Fibroblast of villous mesenchyme (primary cell): ENCODE results near the gene SLC35F6. TPM values are rescaled to one million over a fixed set of nuclear protein-coding genes. Genes with fewer than 3 reads are reported as not detected.

Experiments
- DNase-seq: peaks from one replicate; pipeline ENCODE4 v3.0.0-alpha.2; 2010; ENCODE audit warnings: low read depth
- H3K4me3 ChIP-seq: 2 replicates; pipeline ENCODE4 v1.5.1; 2011; ENCODE audit warnings: low read depth, mild to moderate bottlenecking, low read length
- CTCF ChIP-seq: IDR thresholded peaks from 2 replicates; pipeline ENCODE4 v1.5.1; 2012; ENCODE audit warnings: low read depth, mild to moderate bottlenecking, low read length; ENCODE audit not compliant: insufficient read depth
- total RNA-seq: library from RNA; depleted of rRNA; stranded (reverse); fragments of >200 nt; gene quantifications from 2 replicates; pipeline ENCODE4 v1.2.3, GENCODE V29; 2012

Gene SLC35F6
- total RNA-seq, 1 donor, result 87.2 TPM

GRCh38 chr2:26724784-26725520 is 39.1 kb upstream of the SLC35F6 start:
- no peak overlapping the region for H3K4me3 ChIP-seq
- TF ChIP-seq CTCF, result no peak
- no peak for DNase-seq

- no peak for DNase-seq
- no peak for TF ChIP-seq CTCF
- H3K4me3 ChIP-seq, result no peak overlapping the region
These were observed 38.6 kb upstream of the SLC35F6 start for GRCh38 chr2:26725521-26725820.

GRCh38 chr2:26726228-26726627 is 37.9 kb upstream of the SLC35F6 start:
- no peak for TF ChIP-seq CTCF
- no peak overlapping the region for H3K4me3 ChIP-seq
- no peak for DNase-seq

- H3K4me3 ChIP-seq, result no peak overlapping the region
- DNase-seq, result no peak
These were observed 36.2 kb upstream of the SLC35F6 start for GRCh38 chr2:26727641-26728561.

GRCh38 chr2:26729311-26729710 is 34.8 kb upstream of the SLC35F6 start:
- no peak overlapping the region for H3K4me3 ChIP-seq
- DNase-seq, result no peak
- TF ChIP-seq CTCF, result no peak

More at GRCh38 chr2:26727641-26728561, 36.2 kb upstream of the SLC35F6 start:
- TF ChIP-seq CTCF, result no peak

- no peak for DNase-seq
- no peak for TF ChIP-seq CTCF
- no peak overlapping the region for H3K4me3 ChIP-seq
These were observed 33.3 kb upstream of the SLC35F6 start for GRCh38 chr2:26730549-26731344.
